Measurements from ENCODE around the gene KIRREL1.

GRCh38 chr1:157955221-157955620, 38.2 kb upstream of the KIRREL1 start:
- TF ChIP-seq CTCF (IDR thresholded peaks at IDR 0.05; ENCODE audit: borderline replicate concordance, extremely low read depth, low read length, poor library complexity, severe bottlenecking) (no peak), EZH2 (IDR thresholded peaks at IDR 0.05; ENCODE audit: borderline replicate concordance, low read depth, low read length, severe bottlenecking) (no peak)
